Stimulated activated CD4-positive, alpha-beta T cell treated with anti-CD3 and anti-CD28 coated beads, Interleukin-4, amount 100 ng/mL, for 1 hour (primary cell): ENCODE measurements around the gene SLC30A5.
"Not testable (repeated sequence)": the region's sequence is repeated elsewhere in the genome, so short reads cannot be mapped to it uniquely, and the experiment has no call there.

Source experiments
- DNase-seq: peaks from one replicate; pipeline ENCODE4 v3.0.0-alpha.2; 2020

Gene SLC30A5

GRCh38 chr5:69093771-69094482, at the start of gene SLC30A5:
TSS of gene SLC30A5 (plus strand) at chr5:69094014. CDS start at chr5:69094256, 242 bp downstream.
- DNase-seq = peak; percentile 95

- DNase-seq = not testable (repeated sequence)
Measured at GRCh38 chr5:69045213-69045612, 48.6 kb upstream of the SLC30A5 start.

- DNase-seq = no peak
Measured at GRCh38 chr5:69046375-69046957, 47.3 kb upstream of the SLC30A5 start.

- no peak for DNase-seq
Measured at GRCh38 chr5:69048230-69048629, 45.6 kb upstream of the SLC30A5 start.

GRCh38 chr5:69049151-69049550, 44.7 kb upstream of the SLC30A5 start:
- DNase-seq = no peak

- DNase-seq = no peak
Measured at GRCh38 chr5:69049796-69050195, 44.0 kb upstream of the SLC30A5 start.

- DNase-seq = no peak
Measured at GRCh38 chr5:69050214-69050613, 43.6 kb upstream of the SLC30A5 start.

- no peak for DNase-seq
Measured at GRCh38 chr5:69052181-69052580, 41.6 kb upstream of the SLC30A5 start.

- no peak for DNase-seq
Measured at GRCh38 chr5:69074664-69075521, 18.9 kb upstream of the SLC30A5 start.

GRCh38 chr5:69075522-69076179, 18.2 kb upstream of the SLC30A5 start:
- DNase-seq = no peak

GRCh38 chr5:69078921-69079540, 14.8 kb upstream of the SLC30A5 start:
- DNase-seq = no peak

GRCh38 chr5:69079556-69079955, 14.3 kb upstream of the SLC30A5 start:
- no peak for DNase-seq

- no peak for DNase-seq
Measured at GRCh38 chr5:69083412-69083811, 10.4 kb upstream of the SLC30A5 start.

- DNase-seq = no peak
Measured at GRCh38 chr5:69084195-69084594, 9.6 kb upstream of the SLC30A5 start.

GRCh38 chr5:69084903-69085302, 8.9 kb upstream of the SLC30A5 start:
- DNase-seq = no peak

GRCh38 chr5:69086206-69086605, 7.6 kb upstream of the SLC30A5 start:
- no peak for DNase-seq

GRCh38 chr5:69088006-69088405, 5.8 kb upstream of the SLC30A5 start:
- DNase-seq = not testable (repeated sequence)

- DNase-seq = no peak
Measured at GRCh38 chr5:69090158-69090557, 3.7 kb upstream of the SLC30A5 start.

- DNase-seq = no peak
Measured at GRCh38 chr5:69091771-69092170, 2.0 kb upstream of the SLC30A5 start.

GRCh38 chr5:69092969-69093368, 845 bp upstream of the SLC30A5 start:
- no peak for DNase-seq

- DNase-seq = no peak
Measured at GRCh38 chr5:69099302-69099701, 5.5 kb downstream of the SLC30A5 start.

GRCh38 chr5:69103521-69103920, 9.7 kb downstream of the SLC30A5 start:
- DNase-seq = no peak
